Stimulated activated naive CD8-positive, alpha-beta T cell treated with anti-CD3 and anti-CD28 coated beads, Interleukin-15, amount 100 ng/mL, for 72 hours (primary cell): ENCODE data around the gene ZNF764.
"Not testable (repeated sequence)": the region's sequence is repeated elsewhere in the genome, so short reads cannot be mapped to it uniquely, and the experiment has no call there.

ENCODE experiments used
- ATAC-seq: fragments of 150-1000 bp; cut with Tn5 transposase; 2 replicates; pipeline ENCODE4 v1.10.0; 2021; ENCODE audit warnings: mild to moderate bottlenecking, moderate library complexity
- DNase-seq, 2 donors: peaks; one replicate each; pipeline ENCODE4 v3.0.0; 2021 to 2022
- H3K27ac Mint-ChIP-seq, 2 donors: one replicate each; pipeline ENCODE4 v1.8.0; 2022; ENCODE audit warnings: mild to moderate bottlenecking in 2 of 2, mixed read lengths in 2 of 2, moderate library complexity in 2 of 2
- H3K27me3 Mint-ChIP-seq: one replicate; pipeline ENCODE4 v1.8.0; 2022; ENCODE audit warnings: mixed read lengths
- H3K4me1 Mint-ChIP-seq: one replicate; pipeline ENCODE4 v1.8.0; 2022; ENCODE audit warnings: mild to moderate bottlenecking, mixed read lengths
- H3K4me3 Mint-ChIP-seq, 2 donors: one replicate each; pipeline ENCODE4 v1.8.0; 2022; ENCODE audit warnings: mild to moderate bottlenecking in 2 of 2, mixed read lengths in 2 of 2, moderate library complexity in 1 of 2
- H3K9me3 Mint-ChIP-seq, 2 donors: one replicate each; pipeline ENCODE4 v1.8.0; 2022; ENCODE audit warnings: mixed read lengths in 2 of 2

Gene ZNF764

DNA sequence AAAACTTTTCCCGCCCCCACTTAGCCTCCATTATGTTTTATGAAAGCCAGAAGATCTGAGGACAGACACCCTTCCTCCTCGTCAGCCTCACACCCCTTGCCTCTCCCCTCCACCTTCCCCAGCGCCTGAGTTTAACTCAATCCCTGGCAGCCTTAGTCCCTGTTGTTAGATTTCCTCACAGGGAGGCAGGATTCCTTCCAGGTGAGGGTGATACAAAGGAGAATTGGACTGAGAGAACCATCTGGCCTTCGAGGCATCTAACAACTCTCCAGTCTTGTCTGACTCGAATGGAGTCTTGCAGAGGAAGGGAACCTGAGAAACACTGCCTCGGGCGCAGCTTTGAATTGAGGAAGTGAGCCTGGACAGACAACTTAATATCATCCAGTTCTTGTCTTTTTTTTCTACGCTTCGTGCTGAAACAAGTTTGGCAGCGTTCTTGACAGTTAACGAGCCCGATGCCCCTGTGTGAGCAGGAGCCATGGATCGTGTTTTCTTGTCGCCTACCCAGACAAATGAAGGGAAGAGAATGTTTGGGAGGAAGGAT lies 30.5 kb downstream of the ZNF764 start:
- DNase-seq = no peak
- H3K9me3 Mint-ChIP-seq = no peaks in the 10 kb centered on the region
- H3K27me3 Mint-ChIP-seq = no peaks in the 10 kb centered on the region
- H3K4me1 Mint-ChIP-seq = peaks cover 62% of the 10 kb centered on the region
- peak overlapping the region; percentile 87 to 89 for H3K4me3 Mint-ChIP-seq
- ATAC-seq = no peak
- peak overlapping the region; percentile 34 to 51 for H3K27ac Mint-ChIP-seq

- DNase-seq (peak; percentile 96 to 97), ATAC-seq (peak; percentile 89)
- no peaks in the 10 kb centered on the region for H3K9me3 Mint-ChIP-seq
- peaks cover 57% of the 10 kb centered on the region for H3K4me1 Mint-ChIP-seq
- H3K27me3 Mint-ChIP-seq = no peaks in the 10 kb centered on the region
- H3K27ac Mint-ChIP-seq = peak overlapping the region; percentile 84 to 87
- H3K4me3 Mint-ChIP-seq = peak overlapping the region; percentile 87 to 89
Measured at GRCh38 chr16:30526823-30527634, 31.1 kb downstream of the ZNF764 start.

- Mint-ChIP-seq H3K27ac (peak within 1 kb of the TSS; percentile 84 to 87), H3K9me3 (no peaks in the 10 kb centered on the region), H3K4me3 (peak within 1 kb of the TSS; percentile 87 to 89), H3K4me1 (peaks cover 50% of the 10 kb centered on the region), H3K27me3 (no peaks in the 10 kb centered on the region)
- DNase-seq (peak; percentile 49 to 66), ATAC-seq (peak; percentile 18)
Measured at GRCh38 chr16:30526137-30526822, 31.9 kb downstream of the ZNF764 start, which contains the start of gene ZNF768. Gene ZNF768, minus strand, starts transcription at chr16:30526566. Its CDS starts 153 bp downstream, at chr16:30526413.

GRCh38 chr16:30525844-30526136 lies 32.4 kb downstream of the ZNF764 start:
- H3K27ac Mint-ChIP-seq = peak overlapping the region in 1 of 2 donors; percentile 75
- DNase-seq = no peak

DNA sequence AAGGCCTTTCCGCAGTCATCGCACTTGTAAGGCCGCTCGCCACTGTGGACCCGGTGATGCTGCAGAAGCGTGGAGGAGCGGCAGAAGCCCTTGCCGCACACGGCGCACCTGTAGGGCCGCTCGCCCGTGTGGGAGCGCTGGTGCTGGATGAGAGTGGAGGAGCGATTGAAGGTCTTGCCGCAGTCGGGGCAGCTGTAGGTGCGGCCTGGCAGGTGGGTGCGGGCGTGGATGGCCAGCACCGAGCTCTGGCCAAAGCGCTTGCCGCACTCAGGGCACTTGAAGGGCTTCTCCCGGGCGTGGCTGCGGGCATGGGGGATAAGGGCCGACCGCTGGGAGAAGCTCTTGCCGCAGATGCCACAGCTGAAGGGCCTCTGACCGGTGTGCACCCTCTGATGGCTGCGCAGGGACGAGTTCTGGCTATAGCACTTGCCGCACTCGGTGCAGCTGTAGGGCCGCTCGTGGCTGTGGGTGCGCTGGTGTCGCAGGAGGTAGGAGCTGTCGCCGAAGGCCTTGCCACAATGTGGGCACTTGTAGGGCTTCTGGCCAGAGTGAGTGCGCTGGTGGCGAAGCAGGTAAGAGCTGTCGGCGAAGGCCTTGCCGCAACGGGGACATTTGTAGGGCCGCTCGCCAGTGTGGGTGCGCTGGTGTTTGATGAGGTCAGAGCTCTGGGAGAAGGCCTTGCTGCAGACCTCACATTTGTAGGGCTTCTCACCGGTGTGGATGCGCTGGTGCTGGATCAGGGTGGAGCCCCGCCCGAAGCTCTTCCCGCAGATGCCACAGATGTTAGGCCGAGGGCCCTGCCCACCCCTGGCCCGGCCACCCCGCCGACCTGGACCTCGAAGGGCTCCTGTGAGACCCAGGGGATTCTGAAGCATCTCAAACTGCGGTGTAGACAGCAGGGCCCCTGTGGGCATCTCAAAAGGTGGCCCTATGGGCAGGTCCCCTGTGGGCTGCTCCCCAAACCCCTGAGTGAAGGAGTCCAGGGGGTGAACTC lies 33.3 kb downstream of the ZNF764 start:
- Mint-ChIP-seq H3K4me3 (peak overlapping the region in 1 of 2 donors; percentile 27), H3K27ac (peak overlapping the region in 1 of 2 donors; percentile 89), H3K27me3 (no peaks in the 10 kb centered on the region), H3K9me3 (no peaks in the 10 kb centered on the region), H3K4me1 (peaks cover 37% of the 10 kb centered on the region)
- DNase-seq (peak in 1 of 2 donors; percentile 30), ATAC-seq (no peak)

More at GRCh38 chr16:30525844-30526136, 32.4 kb downstream of the ZNF764 start:
- peak overlapping the region; percentile 76 to 87 for H3K4me3 Mint-ChIP-seq
- H3K9me3 Mint-ChIP-seq = no peaks in the 10 kb centered on the region
- peaks cover 46% of the 10 kb centered on the region for H3K4me1 Mint-ChIP-seq
- no peak for ATAC-seq
- H3K27me3 Mint-ChIP-seq = no peaks in the 10 kb centered on the region

DNA sequence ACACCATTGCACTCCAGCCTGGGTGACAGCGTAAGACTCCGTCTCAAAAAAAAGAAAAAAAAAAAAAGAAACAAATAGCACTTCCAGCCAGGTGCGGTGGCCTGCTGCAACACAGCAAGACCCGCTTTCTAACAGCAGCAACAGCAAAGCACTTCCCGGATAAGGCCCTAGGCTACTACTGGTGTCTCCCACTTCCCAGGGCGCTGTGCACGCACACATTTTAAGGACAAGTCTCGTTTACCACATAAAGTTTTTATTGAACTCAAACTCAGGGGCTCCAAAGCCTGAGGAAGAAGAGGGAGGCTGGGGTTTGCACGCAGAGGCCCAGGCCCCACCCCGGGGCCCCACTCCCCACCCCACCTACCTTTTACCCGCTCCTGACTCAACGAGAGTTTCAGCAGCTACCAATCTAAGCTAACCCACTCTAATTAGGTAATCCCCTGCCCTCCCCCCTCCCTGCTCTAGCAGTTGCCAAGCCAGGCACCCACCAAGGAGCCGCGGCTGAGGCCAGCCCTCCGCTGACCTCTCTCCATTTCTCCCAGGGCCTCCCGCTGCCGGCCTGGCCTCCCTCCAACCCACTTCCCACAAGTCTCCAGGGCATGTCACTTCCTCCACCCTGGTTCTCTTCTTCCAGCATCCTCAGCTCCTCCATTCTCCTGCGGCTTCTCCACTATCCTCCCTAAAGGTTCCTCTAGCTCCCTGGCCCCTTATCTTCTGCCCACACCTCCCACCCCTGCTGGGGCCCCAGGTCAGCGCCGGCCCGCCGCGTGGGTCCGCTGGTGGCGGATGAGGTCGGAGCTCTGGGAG lies 34.2 kb downstream of the ZNF764 start:
- no peak for ATAC-seq
- no peaks in the 10 kb centered on the region for H3K9me3 Mint-ChIP-seq
- H3K27me3 Mint-ChIP-seq = no peaks in the 10 kb centered on the region
- H3K27ac Mint-ChIP-seq = peak overlapping the region in 1 of 2 donors; percentile 64
- no peak overlapping the region for H3K4me3 Mint-ChIP-seq
- H3K4me1 Mint-ChIP-seq = peaks cover 41% of the 10 kb centered on the region
- DNase-seq = peak in 1 of 2 donors; percentile 31

GRCh38 chr16:30522702-30523463 lies 35.3 kb downstream of the ZNF764 start:
- not testable (repeated sequence) for H3K27me3 Mint-ChIP-seq, ATAC-seq, H3K4me3 Mint-ChIP-seq, H3K9me3 Mint-ChIP-seq
- Mint-ChIP-seq H3K4me1 (peaks cover 43% of the 10 kb centered on the region), H3K27ac (peak overlapping the region in 1 of 2 donors; percentile 91)
- DNase-seq = peak in 1 of 2 donors; percentile 17

- H3K27ac Mint-ChIP-seq = peak overlapping the region in 1 of 2 donors; percentile 29
- no peaks in the 10 kb centered on the region for H3K9me3 Mint-ChIP-seq
- H3K27me3 Mint-ChIP-seq = no peaks in the 10 kb centered on the region
- H3K4me3 Mint-ChIP-seq = no peak overlapping the region
- H3K4me1 Mint-ChIP-seq = peaks cover 36% of the 10 kb centered on the region
- peak in 1 of 2 donors; percentile 21 for DNase-seq
- no peak for ATAC-seq
Measured at GRCh38 chr16:30521873-30522641, 36.1 kb downstream of the ZNF764 start.

- DNase-seq (no peak), ATAC-seq (no peak)
- H3K4me1 Mint-ChIP-seq = peaks cover 39% of the 10 kb centered on the region
- H3K27me3 Mint-ChIP-seq = no peaks in the 10 kb centered on the region
- H3K27ac Mint-ChIP-seq = peak overlapping the region in 1 of 2 donors; percentile 29
- H3K9me3 Mint-ChIP-seq = no peaks in the 10 kb centered on the region
- H3K4me3 Mint-ChIP-seq = no peak overlapping the region
Measured at GRCh38 chr16:30521476-30521872, 36.7 kb downstream of the ZNF764 start.

- no peaks in the 10 kb centered on the region for H3K9me3 Mint-ChIP-seq
- peaks cover 34% of the 10 kb centered on the region for H3K4me1 Mint-ChIP-seq
- ATAC-seq = peak; percentile 8
- no peak overlapping the region for H3K4me3 Mint-ChIP-seq
- H3K27me3 Mint-ChIP-seq = no peaks in the 10 kb centered on the region
- peak overlapping the region; percentile 7 to 90 for H3K27ac Mint-ChIP-seq
- DNase-seq = peak in 1 of 2 donors; percentile 13
Measured at GRCh38 chr16:30519120-30520049, 38.8 kb downstream of the ZNF764 start.

DNA sequence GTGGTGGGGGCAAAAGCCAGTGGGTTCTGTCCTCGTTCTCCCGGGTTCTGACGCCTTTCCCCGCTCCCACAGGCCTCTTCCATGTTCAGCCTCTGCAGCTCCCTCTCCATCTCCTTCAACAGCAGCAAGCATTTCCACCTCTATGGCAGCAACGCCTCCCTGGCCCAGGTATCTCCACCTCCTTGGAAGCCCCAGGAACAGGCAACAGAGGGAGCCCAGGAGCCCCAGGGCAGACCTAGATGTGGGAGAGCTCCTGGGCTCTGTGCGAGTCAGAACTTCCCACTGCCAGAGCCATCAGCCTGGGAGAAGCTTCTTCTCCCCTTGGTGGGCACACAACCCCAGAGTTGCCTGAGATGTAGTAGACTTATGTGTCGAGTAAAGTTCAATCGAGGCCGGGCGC lies 39.6 kb downstream of the ZNF764 start:
- Mint-ChIP-seq H3K27ac (peak overlapping the region; percentile 17 to 92), H3K27me3 (no peaks in the 10 kb centered on the region), H3K4me1 (peaks cover 27% of the 10 kb centered on the region), H3K9me3 (no peaks in the 10 kb centered on the region), H3K4me3 (no peak overlapping the region)
- no peak for DNase-seq
- ATAC-seq = no peak

DNA sequence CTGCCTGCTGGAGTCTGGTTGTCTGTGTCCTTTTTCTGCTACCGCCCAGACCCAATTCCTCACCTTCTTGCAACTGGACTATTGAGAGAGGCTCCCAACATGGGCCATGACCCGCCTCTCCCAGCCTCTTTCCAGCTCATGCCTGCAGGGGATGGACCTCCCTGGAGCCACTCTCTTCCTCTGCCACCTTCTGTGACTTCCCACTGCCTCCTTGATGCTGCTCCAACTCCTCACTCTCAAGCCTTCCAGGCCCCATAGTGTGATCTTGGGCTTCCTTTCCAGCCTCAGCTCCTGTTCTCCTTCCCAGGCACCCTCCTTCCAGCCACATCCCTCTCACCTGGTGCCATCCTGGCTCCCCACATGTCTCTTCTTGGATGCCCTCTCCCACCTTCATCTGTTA lies 42.9 kb downstream of the ZNF764 start:
- Mint-ChIP-seq H3K27ac (peak overlapping the region; percentile 72 to 75), H3K27me3 (no peaks in the 10 kb centered on the region), H3K9me3 (no peaks in the 10 kb centered on the region), H3K4me1 (peaks cover 39% of the 10 kb centered on the region), H3K4me3 (no peak overlapping the region)
- DNase-seq = no peak
- ATAC-seq = no peak
